ENCODE data around the gene SLC35E3. TPM values are rescaled to one million over a fixed set of nuclear protein-coding genes. Genes with fewer than 3 reads are reported as not detected.
A peak's percentile ranks its signal among the peaks of the same experiment; 100 is the strongest.

Gene SLC35E3
- total RNA-seq, 5 donors from 2014 or later (not counting 1 experiment from before 2014, with no cell fraction given) = 6.4 to 10.8 (median 9.7) TPM

DNA sequence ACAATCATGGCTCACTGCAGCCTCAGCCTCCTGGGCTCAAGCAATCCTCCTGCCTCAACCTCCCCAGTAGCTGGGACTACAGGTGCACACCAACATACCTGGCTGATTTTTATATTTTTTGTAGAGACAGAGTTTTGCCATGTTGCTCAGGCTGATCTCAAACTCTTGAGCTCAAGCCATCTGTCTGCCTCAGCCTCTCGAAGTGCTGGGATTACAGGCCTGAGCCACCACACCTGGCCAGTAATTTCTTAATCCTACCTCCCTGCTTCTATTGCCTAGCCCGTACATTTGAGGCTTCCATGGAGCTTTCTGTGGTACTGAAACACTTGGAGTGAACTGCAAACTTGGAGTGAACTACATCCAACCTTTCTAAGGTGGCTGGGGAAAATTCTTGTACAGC is 20.7 kb downstream of the SLC35E3 start:
- Mint-ChIP-seq H3K27ac (no peak overlapping the region), H3K36me3 (peaks cover 35% of the 10 kb centered on the region), H3K9me3 (no peaks in the 10 kb centered on the region), H3K27me3 (no peaks in the 10 kb centered on the region), H3K4me1 (peaks cover 0 to 11% (median 4%) of the 10 kb centered on the region in 3 donors), H3K4me3 (no peak overlapping the region)
- Histone ChIP-seq H3K27me3 (replicated peaks in 1 of 2; ENCODE audit: control insufficient read depth in 2 of 2, extremely low read depth in 1 of 2, insufficient read depth in 2 of 2, low read length in 1 of 2) (no peaks in the 10 kb centered on the region), H3K4me3 (ENCODE audit: control insufficient read depth in 1 of 2, extremely low read depth in 1 of 2, low read length in 1 of 2) (no peak overlapping the region), H3K4me1 (ENCODE audit: control insufficient read depth in 1 of 2, extremely low read depth in 1 of 2, insufficient read depth in 2 of 2, low read length in 2 of 2) (no peaks in the 10 kb centered on the region), H3K36me3 (ENCODE audit: control insufficient read depth in 2 of 2, extremely low read depth in 1 of 2, insufficient read depth in 1 of 2, low read length in 1 of 2) (peaks cover 4 to 12% of the 10 kb centered on the region in 2 donors), H3K27ac (ENCODE audit: low read length) (no peak overlapping the region), H3K9me3 (no peaks in the 10 kb centered on the region)
- WGBS (ENCODE audit: insufficient coverage) = 100% methylated on average over 1 of the region's 2 CpGs
- ChIA-PET POLR2A (interaction anchor here in 1 of 2 donors (0.6 kb wide), 1 partner anchor 84 kb away, joined by 3 read pairs; no protein-coding TSS in a partner anchor), CTCF (interaction anchor here in 1 of 2 donors (0.6 kb wide), 1 partner anchor 413 kb away, joined by 3 read pairs; no protein-coding TSS in a partner anchor)
- ATAC-seq (replicated peaks in 1 of 4) = no peak
- no peak for DNase-seq

DNA sequence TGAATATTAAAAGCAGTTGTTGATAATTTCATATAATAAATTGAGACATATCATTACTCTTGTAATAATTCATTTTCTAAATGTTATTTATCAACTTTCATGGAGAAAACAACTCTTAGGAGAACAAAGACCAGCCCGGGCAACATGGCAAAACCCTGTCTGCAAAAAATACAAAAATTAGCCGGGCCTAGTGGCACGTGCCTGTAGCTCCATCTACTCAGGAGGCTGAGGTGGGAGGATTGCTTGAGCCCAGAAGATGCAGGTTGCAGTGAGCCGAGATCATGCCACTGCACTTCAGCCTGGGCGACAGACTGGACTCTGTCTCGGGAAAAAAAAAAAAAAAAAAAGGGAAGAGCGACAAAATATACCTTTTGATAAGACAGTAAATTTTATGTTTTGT is 21.2 kb downstream of the SLC35E3 start:
- H3K9me3 Mint-ChIP-seq = no peaks in the 10 kb centered on the region
- Histone ChIP-seq H3K27ac (ENCODE audit: low read length) (no peak overlapping the region), H3K4me1 (ENCODE audit: control insufficient read depth in 1 of 2, extremely low read depth in 1 of 2, insufficient read depth in 2 of 2, low read length in 2 of 2) (no peaks in the 10 kb centered on the region), H3K36me3 (ENCODE audit: control insufficient read depth in 2 of 2, extremely low read depth in 1 of 2, insufficient read depth in 1 of 2, low read length in 1 of 2) (peaks cover 1 to 9% of the 10 kb centered on the region in 2 donors), H3K27me3 (replicated peaks in 1 of 2; ENCODE audit: control insufficient read depth in 2 of 2, extremely low read depth in 1 of 2, insufficient read depth in 2 of 2, low read length in 1 of 2) (no peaks in the 10 kb centered on the region), H3K4me3 (ENCODE audit: control insufficient read depth in 1 of 2, extremely low read depth in 1 of 2, low read length in 1 of 2) (no peak overlapping the region), H3K9me3 (no peaks in the 10 kb centered on the region)
- ChIA-PET POLR2A (no interaction called here), CTCF (interaction anchor here in 1 of 2 donors (0.6 kb wide), 1 partner anchor 413 kb away, joined by 3 read pairs; no protein-coding TSS in a partner anchor)
- ATAC-seq (replicated peaks in 1 of 4) (no peak), DNase-seq (no peak)
- H3K4me1 Mint-ChIP-seq = peaks cover 0 to 8% (median 4%) of the 10 kb centered on the region in 3 donors
- H3K27ac Mint-ChIP-seq = no peak overlapping the region
- H3K4me3 Mint-ChIP-seq = no peak overlapping the region
- WGBS (ENCODE audit: insufficient coverage) = no CpG with 5 or more reads among the region's 7 CpGs
- no peaks in the 10 kb centered on the region for H3K27me3 Mint-ChIP-seq
- H3K36me3 Mint-ChIP-seq = peaks cover 30% of the 10 kb centered on the region

DNA sequence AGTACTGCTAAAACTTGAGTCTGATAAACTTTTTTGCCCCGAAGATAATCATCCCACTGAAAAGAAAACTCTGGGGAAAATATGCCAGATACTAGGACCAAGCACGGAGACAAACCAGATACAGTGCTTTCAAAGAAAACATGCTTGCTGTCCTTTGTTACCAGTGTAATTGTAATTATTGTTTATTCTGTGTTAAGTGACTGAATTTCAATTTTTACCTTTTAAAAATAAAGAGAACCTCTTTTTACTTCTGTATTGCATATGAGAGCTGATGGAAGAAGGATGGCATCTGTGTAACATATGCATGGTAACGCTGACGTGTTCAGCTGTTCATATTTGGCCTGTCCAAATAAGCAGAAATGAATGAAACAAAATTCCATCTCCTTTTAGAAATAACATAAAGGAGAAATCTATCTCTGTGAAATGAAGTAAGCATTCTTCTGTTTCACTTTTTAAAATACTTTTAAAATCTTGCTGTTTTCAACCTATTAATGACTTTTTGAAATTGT is 22.5 kb downstream of the SLC35E3 start:
- ChIA-PET POLR2A (no interaction called here), CTCF (no interaction called here)
- Mint-ChIP-seq H3K4me3 (no peak overlapping the region), H3K27ac (no peak overlapping the region), H3K27me3 (no peaks in the 10 kb centered on the region), H3K9me3 (no peaks in the 10 kb centered on the region), H3K4me1 (peaks cover 12 to 18% (median 16%) of the 10 kb centered on the region in 3 donors), H3K36me3 (peaks cover 21% of the 10 kb centered on the region)
- no peaks in the 10 kb centered on the region for H3K9me3 ChIP-seq
- DNase-seq (no peak), ATAC-seq (replicated peaks in 1 of 4) (no peak)
- WGBS (ENCODE audit: insufficient coverage) = no CpG with 5 or more reads among the region's 4 CpGs
- H3K4me3 ChIP-seq (ENCODE audit: control insufficient read depth in 1 of 2, extremely low read depth in 1 of 2, low read length in 1 of 2) = no peak overlapping the region
- H3K36me3 ChIP-seq (ENCODE audit: control insufficient read depth in 2 of 2, extremely low read depth in 1 of 2, insufficient read depth in 1 of 2, low read length in 1 of 2) = peaks cover 0 to 8% of the 10 kb centered on the region in 2 donors
- H3K27ac ChIP-seq (ENCODE audit: low read length) = no peak overlapping the region
- H3K27me3 ChIP-seq (replicated peaks in 1 of 2; ENCODE audit: control insufficient read depth in 2 of 2, extremely low read depth in 1 of 2, insufficient read depth in 2 of 2, low read length in 1 of 2) = no peaks in the 10 kb centered on the region
- peaks cover 4 to 9% of the 10 kb centered on the region in 2 experiments for H3K4me1 ChIP-seq (ENCODE audit: control insufficient read depth in 1 of 2, extremely low read depth in 1 of 2, insufficient read depth in 2 of 2, low read length in 2 of 2)

DNA sequence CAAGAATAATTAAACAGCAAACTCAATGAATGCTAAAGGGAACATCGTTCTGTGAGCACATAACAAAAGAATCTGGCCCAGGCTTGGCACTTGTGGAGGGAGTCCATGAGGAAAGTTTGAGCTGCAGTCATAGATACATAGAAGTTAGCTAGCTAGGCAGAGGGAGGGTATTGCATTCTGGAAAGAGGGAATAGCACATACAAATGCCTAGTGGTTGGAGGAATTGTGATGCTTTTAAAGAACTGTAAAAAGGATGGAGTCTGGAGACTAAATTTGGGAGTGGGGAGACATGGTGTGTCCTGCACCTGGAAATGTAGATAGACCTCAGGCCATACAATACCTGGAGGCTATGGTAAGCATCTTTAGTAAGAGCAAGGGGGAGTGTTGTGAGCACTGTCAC is 24.0 kb downstream of the SLC35E3 start:
- peaks cover 0 to 2% of the 10 kb centered on the region in 2 donors for H3K36me3 ChIP-seq (ENCODE audit: control insufficient read depth in 2 of 2, extremely low read depth in 1 of 2, insufficient read depth in 1 of 2, low read length in 1 of 2)
- Mint-ChIP-seq H3K27me3 (no peaks in the 10 kb centered on the region), H3K4me3 (no peak overlapping the region), H3K9me3 (no peaks in the 10 kb centered on the region), H3K4me1 (peaks cover 18 to 25% (median 22%) of the 10 kb centered on the region in 3 donors), H3K27ac (peak overlapping the region in 1 of 2 donors; percentile 5), H3K36me3 (peaks cover 10% of the 10 kb centered on the region)
- POLR2A ChIA-PET = no interaction called here
- H3K9me3 ChIP-seq = no peaks in the 10 kb centered on the region
- DNase-seq (no peak), ATAC-seq (replicated peaks in 1 of 4) (no peak)
- H3K27ac ChIP-seq (ENCODE audit: low read length) = no peak overlapping the region
- H3K27me3 ChIP-seq (replicated peaks in 1 of 2; ENCODE audit: control insufficient read depth in 2 of 2, extremely low read depth in 1 of 2, insufficient read depth in 2 of 2, low read length in 1 of 2) = no peaks in the 10 kb centered on the region
- H3K4me3 ChIP-seq (ENCODE audit: control insufficient read depth in 1 of 2, extremely low read depth in 1 of 2, low read length in 1 of 2) = no peak overlapping the region
- WGBS (ENCODE audit: insufficient coverage) = 100% methylated on average over 1 of the region's 1 CpG
- CTCF ChIA-PET = no interaction called here
- H3K4me1 ChIP-seq (ENCODE audit: control insufficient read depth in 1 of 2, extremely low read depth in 1 of 2, insufficient read depth in 2 of 2, low read length in 2 of 2) = peaks cover 4 to 9% of the 10 kb centered on the region in 2 experiments

DNA sequence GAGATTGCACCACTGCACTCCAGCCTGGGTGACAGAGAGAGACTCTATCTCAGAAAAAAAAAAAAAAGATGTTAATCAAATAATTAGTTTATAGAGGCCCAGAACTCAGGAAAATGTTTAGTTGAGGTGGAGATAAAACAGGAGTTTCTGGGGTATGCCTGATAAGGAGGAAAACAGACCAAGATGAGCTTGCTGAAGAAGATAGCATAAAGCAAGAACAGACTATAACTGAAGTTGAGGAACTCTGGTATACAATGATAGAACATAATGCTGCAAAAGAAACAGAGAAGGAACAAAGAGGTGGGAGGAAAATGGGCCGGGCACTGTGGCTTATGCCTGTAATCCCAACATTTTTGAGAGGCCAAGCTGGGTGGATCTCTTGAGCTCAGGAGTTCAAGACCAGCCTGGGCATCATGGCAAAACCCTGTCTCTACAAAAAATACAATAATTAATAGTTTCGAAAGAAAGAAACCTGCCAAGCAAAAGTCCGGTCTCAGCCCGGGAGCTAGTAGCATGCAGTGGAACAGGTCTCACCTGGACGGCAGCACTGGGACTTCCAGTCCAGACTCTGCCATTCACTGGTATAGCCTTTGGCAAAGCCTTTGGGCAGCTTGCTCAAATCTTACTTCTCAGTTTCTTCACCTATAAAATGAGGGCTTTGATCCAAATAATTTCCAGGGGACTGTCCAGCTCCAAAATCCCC is 25.4 kb downstream of the SLC35E3 start:
- ChIA-PET POLR2A (no interaction called here), CTCF (no interaction called here)
- DNase-seq = no peak
- Histone ChIP-seq H3K4me3 (ENCODE audit: control insufficient read depth in 1 of 2, extremely low read depth in 1 of 2, low read length in 1 of 2) (no peak overlapping the region), H3K4me1 (ENCODE audit: control insufficient read depth in 1 of 2, extremely low read depth in 1 of 2, insufficient read depth in 2 of 2, low read length in 2 of 2) (peaks cover 4 to 9% of the 10 kb centered on the region in 2 experiments), H3K36me3 (ENCODE audit: control insufficient read depth in 2 of 2, extremely low read depth in 1 of 2, insufficient read depth in 1 of 2, low read length in 1 of 2) (peaks cover 0 to 2% of the 10 kb centered on the region in 2 donors), H3K27ac (ENCODE audit: low read length) (no peak overlapping the region), H3K27me3 (replicated peaks in 1 of 2; ENCODE audit: control insufficient read depth in 2 of 2, extremely low read depth in 1 of 2, insufficient read depth in 2 of 2, low read length in 1 of 2) (no peaks in the 10 kb centered on the region), H3K9me3 (no peaks in the 10 kb centered on the region)
- Mint-ChIP-seq H3K9me3 (no peaks in the 10 kb centered on the region), H3K4me1 (peaks cover 18 to 25% (median 22%) of the 10 kb centered on the region in 3 donors), H3K27ac (peak overlapping the region; percentile 30 to 42), H3K36me3 (peaks cover 10% of the 10 kb centered on the region), H3K27me3 (no peaks in the 10 kb centered on the region), H3K4me3 (no peak overlapping the region)
- ATAC-seq (replicated peaks in 1 of 4) = no peak
- WGBS (ENCODE audit: insufficient coverage) = 92% methylated on average over 2 of the region's 5 CpGs

DNA sequence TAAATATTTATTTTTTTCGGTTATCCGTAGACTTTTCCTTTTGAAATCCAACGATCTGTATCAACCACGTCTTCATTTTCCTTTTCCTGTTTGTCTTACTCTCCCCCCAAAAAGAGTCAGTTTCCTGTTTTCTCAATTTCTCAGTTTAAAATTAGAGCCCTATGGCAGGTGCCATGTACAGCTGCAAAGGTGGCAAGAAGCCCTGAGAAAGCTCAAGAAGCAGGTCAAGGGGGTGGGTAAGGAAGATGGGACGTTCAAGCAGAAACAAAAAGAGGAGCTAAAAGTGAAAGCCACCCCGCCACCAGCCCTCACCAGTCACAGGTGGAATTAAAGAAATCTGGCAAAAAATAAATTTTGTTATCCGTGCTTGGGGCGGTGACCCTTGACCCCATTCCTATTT is 26.7 kb downstream of the SLC35E3 start:
- Mint-ChIP-seq H3K36me3 (peaks cover 5% of the 10 kb centered on the region), H3K27me3 (no peaks in the 10 kb centered on the region), H3K27ac (peak overlapping the region; percentile 89 to 96), H3K4me3 (peak overlapping the region in 2 of 3 donors; percentile 26 to 75), H3K4me1 (peaks cover 18 to 25% (median 22%) of the 10 kb centered on the region in 3 donors), H3K9me3 (no peaks in the 10 kb centered on the region)
- WGBS (ENCODE audit: insufficient coverage) = 27% methylated on average over 3 of the region's 8 CpGs
- H3K36me3 ChIP-seq (ENCODE audit: control insufficient read depth in 2 of 2, extremely low read depth in 1 of 2, insufficient read depth in 1 of 2, low read length in 1 of 2) = no peaks in the 10 kb centered on the region
- CTCF ChIA-PET = no interaction called here
- H3K27ac ChIP-seq (ENCODE audit: low read length) = no peak overlapping the region
- peak in 1 of 35 experiments; percentile 3 for DNase-seq
- peak overlapping the region in 1 of 2 donors; percentile 17 for H3K4me3 ChIP-seq (ENCODE audit: control insufficient read depth in 1 of 2, extremely low read depth in 1 of 2, low read length in 1 of 2)
- POLR2A ChIA-PET = interaction anchor here in 1 of 2 donors (0.5 kb wide), 1 partner anchor 584 kb away, joined by 3 read pairs; no protein-coding TSS in a partner anchor
- no peaks in the 10 kb centered on the region for H3K9me3 ChIP-seq
- ATAC-seq (replicated peaks in 1 of 4) = peak in 1 of 4 experiments; percentile 55
- no peaks in the 10 kb centered on the region for H3K27me3 ChIP-seq (replicated peaks in 1 of 2; ENCODE audit: control insufficient read depth in 2 of 2, extremely low read depth in 1 of 2, insufficient read depth in 2 of 2, low read length in 1 of 2)
- peaks cover 4 to 9% of the 10 kb centered on the region in 2 experiments for H3K4me1 ChIP-seq (ENCODE audit: control insufficient read depth in 1 of 2, extremely low read depth in 1 of 2, insufficient read depth in 2 of 2, low read length in 2 of 2)
